HEK293 (cell line): ENCODE results near the gene EPO.

Source experiments
- CTCF ChIA-PET: fragments of 350-600 bp; formaldehyde crosslinking; extraction: SDS; loops from one replicate; lab custom pipeline; 2021; ENCODE audit warnings: antibody characterized with exemption; lab: Yijun Ruan, JAX
- POLR2A ChIA-PET: fragments of 300-600 bp; formaldehyde crosslinking; extraction: SDS; loops from one replicate; lab custom pipeline; 2020; ENCODE audit warnings: antibody characterized with exemption, inconsistent platforms; lab: Yijun Ruan, JAX
- H3K27ac ChIP-seq: fragments of 200-500 bp; sonication (Bioruptor generic); 2 replicates; pipeline ENCODE4 v1.5.1; 2014; ENCODE audit warnings: low read depth, low read length, control low read depth, inconsistent platforms; ENCODE audit errors: extremely low read depth
- H3K36me3 ChIP-seq, 2 experiments: fragments of 200-500 bp in 1 of 2; sonication (Bioruptor generic) in 1 of 2; 1 replicate in 1 of 2; 2 replicates in 1 of 2; pipeline ENCODE4 v1.5.1; 2014 to 2017; ENCODE audit warnings: inconsistent platforms in 2 of 2, low read length in 2 of 2; ENCODE audit not compliant: control insufficient read depth in 2 of 2, insufficient read depth in 1 of 2
- H3K4me1 ChIP-seq: fragments of 200-500 bp; sonication (Bioruptor generic); 2 replicates; pipeline ENCODE4 v1.5.1; 2014; ENCODE audit warnings: mild to moderate bottlenecking, low read length, inconsistent platforms; ENCODE audit not compliant: control insufficient read depth, insufficient read depth
- H3K4me3 ChIP-seq: 2 replicates; pipeline ENCODE4 v1.5.1; 2011; ENCODE audit warnings: low read depth, mild to moderate bottlenecking, control low read depth, low read length, moderate library complexity
- H3K9me3 ChIP-seq: fragments of 200-500 bp; sonication (Bioruptor generic); 2 replicates; pipeline ENCODE4 v1.5.1; 2014; ENCODE audit warnings: low read depth, low read length, inconsistent platforms; ENCODE audit not compliant: control insufficient read depth, insufficient read depth
- FEZF1 ChIP-seq: fragments of 450-650 bp; formaldehyde crosslinking; IDR thresholded peaks from 2 replicates; pipeline ENCODE4 v1.5.1; 2016; ENCODE audit warnings: missing biosample characterization, missing genetic modification characterization
- ZBTB48 ChIP-seq: fragments of 450-650 bp; formaldehyde crosslinking; IDR thresholded peaks from 2 replicates; pipeline ENCODE4 v1.5.1; 2016; ENCODE audit warnings: missing biosample characterization, missing genetic modification characterization
- ZBTB7A ChIP-seq: fragments of 450-650 bp; formaldehyde crosslinking; IDR thresholded peaks from 2 replicates; pipeline ENCODE4 v1.5.1; 2016; ENCODE audit warnings: low read depth, missing biosample characterization, missing genetic modification characterization
- ZFP3 ChIP-seq: fragments of 450-650 bp; formaldehyde crosslinking; IDR thresholded peaks from 2 replicates; pipeline ENCODE4 v1.5.1; 2016; ENCODE audit warnings: low read depth, missing biosample characterization, missing genetic modification characterization
- ZFP41 ChIP-seq: fragments of 450-650 bp; formaldehyde crosslinking; IDR thresholded peaks from 2 replicates; pipeline ENCODE4 v1.5.1; 2016; ENCODE audit warnings: missing biosample characterization, missing genetic modification characterization, borderline replicate concordance
- ZNF10 ChIP-seq: fragments of 450-650 bp; formaldehyde crosslinking; IDR thresholded peaks from 2 replicates; pipeline ENCODE4 v1.5.1; 2017; ENCODE audit warnings: missing biosample characterization, missing genetic modification characterization
- ZNF133 ChIP-seq: fragments of 450-650 bp; formaldehyde crosslinking; IDR thresholded peaks from 2 replicates; pipeline ENCODE4 v1.5.1; 2016; ENCODE audit warnings: missing biosample characterization, missing genetic modification characterization
- ZNF169 ChIP-seq: fragments of 450-650 bp; formaldehyde crosslinking; IDR thresholded peaks from 2 replicates; pipeline ENCODE4 v1.5.1; 2016; ENCODE audit warnings: missing biosample characterization, missing genetic modification characterization
- ZNF175 ChIP-seq: fragments of 450-650 bp; formaldehyde crosslinking; IDR thresholded peaks from 2 replicates; pipeline ENCODE4 v1.5.1; 2016; ENCODE audit warnings: missing biosample characterization, missing genetic modification characterization
- ZNF239 ChIP-seq: fragments of 450-650 bp; formaldehyde crosslinking; IDR thresholded peaks from 2 replicates; pipeline ENCODE4 v1.5.1; 2016; ENCODE audit warnings: missing biosample characterization, missing genetic modification characterization
- ZNF248 ChIP-seq: fragments of 450-650 bp; formaldehyde crosslinking; IDR thresholded peaks from 2 replicates; pipeline ENCODE4 v1.5.1; 2017; ENCODE audit warnings: missing biosample characterization, missing genetic modification characterization
- ZNF37A ChIP-seq: fragments of 450-650 bp; IDR thresholded peaks from 2 replicates; pipeline ENCODE4 v1.5.1; 2018; ENCODE audit warnings: missing biosample characterization, missing genetic modification characterization
- ZNF48 ChIP-seq: fragments of 450-650 bp; formaldehyde crosslinking; IDR thresholded peaks from 2 replicates; pipeline ENCODE4 v1.5.1; 2016; ENCODE audit warnings: missing biosample characterization, missing genetic modification characterization
- ZNF510 ChIP-seq: fragments of 450-650 bp; formaldehyde crosslinking; IDR thresholded peaks from 2 replicates; pipeline ENCODE4 v1.5.1; 2018; ENCODE audit warnings: mild to moderate bottlenecking, missing genetic modification characterization, missing biosample characterization; ENCODE audit not compliant: insufficient replicate concordance
- ZNF521 ChIP-seq: fragments of 450-650 bp; formaldehyde crosslinking; IDR thresholded peaks from 2 replicates; pipeline ENCODE4 v1.5.1; 2017; ENCODE audit warnings: missing biosample characterization, mild to moderate bottlenecking, missing genetic modification characterization
- ZNF621 ChIP-seq: fragments of 450-650 bp; formaldehyde crosslinking; IDR thresholded peaks from 2 replicates; pipeline ENCODE4 v1.5.1; 2017; ENCODE audit warnings: missing biosample characterization, missing genetic modification characterization
- ZNF654 ChIP-seq: fragments of 450-650 bp; formaldehyde crosslinking; IDR thresholded peaks from 2 replicates; pipeline ENCODE4 v1.5.1; 2016; ENCODE audit warnings: low read depth, missing biosample characterization, missing genetic modification characterization
- ZNF777 ChIP-seq: fragments of 450-650 bp; formaldehyde crosslinking; IDR thresholded peaks from 2 replicates; pipeline ENCODE4 v1.5.1; 2017; ENCODE audit warnings: missing biosample characterization, missing genetic modification characterization, borderline replicate concordance
- ZSCAN30 ChIP-seq: fragments of 450-650 bp; IDR thresholded peaks from 2 replicates; pipeline ENCODE4 v1.5.1; 2018; ENCODE audit warnings: missing biosample characterization, mild to moderate bottlenecking, missing genetic modification characterization, moderate library complexity
- TF ChIP-seq, protein P1 (sequence below): fragments of 450-650 bp; formaldehyde crosslinking; conservative IDR thresholded peaks from 2 replicates; pipeline ENCODE4 v1.5.1; 2016; ENCODE audit warnings: low read depth, missing biosample characterization, missing genetic modification characterization
- TF ChIP-seq, protein P2 (sequence below): fragments of 450-650 bp; formaldehyde crosslinking; conservative IDR thresholded peaks from 2 replicates; pipeline ENCODE4 v1.5.1; 2016; ENCODE audit warnings: low read depth, missing biosample characterization, missing genetic modification characterization
- TF ChIP-seq, protein P3 (sequence below): fragments of 450-650 bp; formaldehyde crosslinking; IDR thresholded peaks from 2 replicates; pipeline ENCODE4 v1.5.1; 2016; ENCODE audit warnings: missing biosample characterization, missing genetic modification characterization

EPO gene

DNA sequence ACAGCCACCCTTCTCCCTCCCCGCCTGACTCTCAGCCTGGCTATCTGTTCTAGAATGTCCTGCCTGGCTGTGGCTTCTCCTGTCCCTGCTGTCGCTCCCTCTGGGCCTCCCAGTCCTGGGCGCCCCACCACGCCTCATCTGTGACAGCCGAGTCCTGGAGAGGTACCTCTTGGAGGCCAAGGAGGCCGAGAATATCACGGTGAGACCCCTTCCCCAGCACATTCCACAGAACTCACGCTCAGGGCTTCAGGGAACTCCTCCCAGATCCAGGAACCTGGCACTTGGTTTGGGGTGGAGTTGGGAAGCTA is 1.2 kb downstream of the EPO start:
- no peaks in the 10 kb centered on the region for H3K36me3 ChIP-seq
- TF ChIP-seq ZNF248 (tag by site-specific recombination) (no peak), ZNF521 (tag by site-specific recombination) (no peak), ZNF169 (no peak), ZNF48 (tag by site-specific recombination) (no peak), ZNF37A (tag by site-specific recombination) (no peak), ZFP3 (tag by site-specific recombination) (no peak), ZNF654 (no peak)
- ChIA-PET POLR2A (interaction anchor here (1.2 kb wide), 1 partner anchor 16 kb away, joined by 5 read pairs; the partner anchor contains the start of gene POP7), CTCF (interaction anchor here (0.6 to 10.1 kb wide), 2 partner anchors 8 to 15 kb away, joined by 5 to 100 read pairs; partner anchors contain the start of gene POP7)
- H3K9me3 ChIP-seq: no peaks in the 10 kb centered on the region
- H3K4me3 ChIP-seq: no peak overlapping the region
- H3K4me1 ChIP-seq: no peaks in the 10 kb centered on the region
- no peak overlapping the region for H3K27ac ChIP-seq

DNA sequence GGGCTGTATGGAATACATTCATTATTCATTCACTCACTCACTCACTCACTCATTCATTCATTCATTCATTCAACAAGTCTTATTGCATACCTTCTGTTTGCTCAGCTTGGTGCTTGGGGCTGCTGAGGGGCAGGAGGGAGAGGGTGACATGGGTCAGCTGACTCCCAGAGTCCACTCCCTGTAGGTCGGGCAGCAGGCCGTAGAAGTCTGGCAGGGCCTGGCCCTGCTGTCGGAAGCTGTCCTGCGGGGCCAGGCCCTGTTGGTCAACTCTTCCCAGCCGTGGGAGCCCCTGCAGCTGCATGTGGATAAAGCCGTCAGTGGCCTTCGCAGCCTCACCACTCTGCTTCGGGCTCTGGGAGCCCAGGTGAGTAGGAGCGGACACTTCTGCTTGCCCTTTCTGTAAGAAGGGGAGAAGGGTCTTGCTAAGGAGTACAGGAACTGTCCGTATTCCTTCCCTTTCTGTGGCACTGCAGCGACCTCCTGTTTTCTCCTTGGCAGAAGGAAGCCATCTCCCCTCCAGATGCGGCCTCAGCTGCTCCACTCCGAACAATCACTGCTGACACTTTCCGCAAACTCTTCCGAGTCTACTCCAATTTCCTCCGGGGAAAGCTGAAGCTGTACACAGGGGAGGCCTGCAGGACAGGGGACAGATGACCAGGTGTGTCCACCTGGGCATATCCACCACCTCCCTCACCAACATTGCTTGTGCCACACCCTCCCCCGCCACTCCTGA is 2.4 kb downstream of the EPO start:
- POLR2A ChIA-PET: interaction anchor here (0.5 to 2.2 kb wide), 2 partner anchors 8 to 17 kb away, joined by 3 to 8 read pairs; partner anchors contain the start of gene POP7
- CTCF ChIA-PET: interaction anchor here (1.0 to 10.1 kb wide), 2 partner anchors 16 to 24 kb away, joined by 3 to 100 read pairs; partner anchors contain the start of gene POP7
- H3K27ac ChIP-seq: no peak overlapping the region
- H3K4me3 ChIP-seq: no peak overlapping the region
- no peaks in the 10 kb centered on the region for H3K9me3 ChIP-seq
- no peaks in the 10 kb centered on the region for H3K36me3 ChIP-seq
- no peaks in the 10 kb centered on the region for H3K4me1 ChIP-seq
- TF ChIP-seq ZSCAN30 (no peak), ZNF133 (tag by site-specific recombination) (no peak), ZNF239 (tag by site-specific recombination) (no peak), ZBTB48 (tag by site-specific recombination) (no peak), ZNF621 (tag by site-specific recombination) (no peak), ZFP41 (no peak)
- TF ChIP-seq, protein P1, sequence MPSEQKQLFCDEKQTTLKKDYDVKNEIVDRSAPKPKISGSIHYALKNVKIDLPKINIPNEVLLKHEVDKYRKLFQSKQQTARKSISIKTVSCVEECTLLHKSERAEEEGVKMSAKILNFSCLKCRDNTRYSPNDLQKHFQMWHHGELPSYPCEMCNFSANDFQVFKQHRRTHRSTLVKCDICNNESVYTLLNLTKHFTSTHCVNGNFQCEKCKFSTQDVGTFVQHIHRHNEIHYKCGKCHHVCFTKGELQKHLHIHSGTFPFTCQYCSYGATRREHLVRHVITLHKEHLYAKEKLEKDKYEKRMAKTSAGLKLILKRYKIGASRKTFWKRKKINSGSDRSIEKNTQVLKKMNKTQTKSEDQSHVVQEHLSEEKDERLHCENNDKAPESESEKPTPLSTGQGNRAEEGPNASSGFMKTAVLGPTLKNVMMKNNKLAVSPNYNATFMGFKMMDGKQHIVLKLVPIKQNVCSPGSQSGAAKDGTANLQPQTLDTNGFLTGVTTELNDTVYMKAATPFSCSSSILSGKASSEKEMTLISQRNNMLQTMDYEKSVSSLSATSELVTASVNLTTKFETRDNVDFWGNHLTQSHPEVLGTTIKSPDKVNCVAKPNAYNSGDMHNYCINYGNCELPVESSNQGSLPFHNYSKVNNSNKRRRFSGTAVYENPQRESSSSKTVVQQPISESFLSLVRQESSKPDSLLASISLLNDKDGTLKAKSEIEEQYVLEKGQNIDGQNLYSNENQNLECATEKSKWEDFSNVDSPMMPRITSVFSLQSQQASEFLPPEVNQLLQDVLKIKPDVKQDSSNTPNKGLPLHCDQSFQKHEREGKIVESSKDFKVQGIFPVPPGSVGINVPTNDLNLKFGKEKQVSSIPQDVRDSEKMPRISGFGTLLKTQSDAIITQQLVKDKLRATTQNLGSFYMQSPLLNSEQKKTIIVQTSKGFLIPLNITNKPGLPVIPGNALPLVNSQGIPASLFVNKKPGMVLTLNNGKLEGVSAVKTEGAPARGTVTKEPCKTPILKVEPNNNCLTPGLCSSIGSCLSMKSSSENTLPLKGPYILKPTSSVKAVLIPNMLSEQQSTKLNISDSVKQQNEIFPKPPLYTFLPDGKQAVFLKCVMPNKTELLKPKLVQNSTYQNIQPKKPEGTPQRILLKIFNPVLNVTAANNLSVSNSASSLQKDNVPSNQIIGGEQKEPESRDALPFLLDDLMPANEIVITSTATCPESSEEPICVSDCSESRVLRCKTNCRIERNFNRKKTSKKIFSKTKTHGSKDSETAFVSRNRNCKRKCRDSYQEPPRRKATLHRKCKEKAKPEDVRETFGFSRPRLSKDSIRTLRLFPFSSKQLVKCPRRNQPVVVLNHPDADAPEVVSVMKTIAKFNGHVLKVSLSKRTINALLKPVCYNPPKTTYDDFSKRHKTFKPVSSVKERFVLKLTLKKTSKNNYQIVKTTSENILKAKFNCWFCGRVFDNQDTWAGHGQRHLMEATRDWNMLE: no peak

DNA sequence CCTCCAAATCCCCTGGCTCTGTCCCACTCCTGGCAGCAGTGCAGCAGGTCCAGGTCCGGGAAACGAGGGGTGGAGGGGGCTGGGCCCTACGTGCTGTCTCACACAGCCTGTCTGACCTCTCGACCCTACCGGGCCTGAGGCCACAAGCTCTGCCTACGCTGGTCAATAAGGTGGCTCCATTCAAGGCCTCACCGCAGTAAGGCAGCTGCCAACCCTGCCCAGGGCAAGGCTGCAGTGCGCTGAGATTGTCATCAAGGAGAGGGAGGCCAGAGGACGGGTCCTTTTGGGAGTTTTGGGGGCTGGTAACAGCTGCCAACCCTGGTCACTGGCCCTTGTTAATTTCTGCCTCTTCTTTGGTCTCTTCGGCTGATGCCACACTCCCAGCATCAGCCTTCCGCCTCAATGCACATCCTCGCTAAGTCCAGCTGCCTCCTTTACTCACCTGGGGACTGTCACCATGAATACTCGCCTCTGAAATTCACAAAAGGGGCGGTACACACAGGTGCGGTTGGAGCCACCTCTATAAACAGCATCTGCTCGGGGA is 3.5 kb downstream of the EPO start:
- Histone ChIP-seq H3K9me3 (no peaks in the 10 kb centered on the region), H3K27ac (no peak overlapping the region), H3K36me3 (no peaks in the 10 kb centered on the region), H3K4me3 (no peak overlapping the region), H3K4me1 (no peaks in the 10 kb centered on the region)
- ChIA-PET CTCF (interaction anchor here (1.0 to 10.1 kb wide), 2 partner anchors 17 to 25 kb away, joined by 3 to 100 read pairs; partner anchors contain the start of gene POP7), POLR2A (interaction anchor here (2.2 kb wide), 1 partner anchor 18 kb away, joined by 8 read pairs; the partner anchor contains the start of gene POP7)
- TF ChIP-seq, protein P2, sequence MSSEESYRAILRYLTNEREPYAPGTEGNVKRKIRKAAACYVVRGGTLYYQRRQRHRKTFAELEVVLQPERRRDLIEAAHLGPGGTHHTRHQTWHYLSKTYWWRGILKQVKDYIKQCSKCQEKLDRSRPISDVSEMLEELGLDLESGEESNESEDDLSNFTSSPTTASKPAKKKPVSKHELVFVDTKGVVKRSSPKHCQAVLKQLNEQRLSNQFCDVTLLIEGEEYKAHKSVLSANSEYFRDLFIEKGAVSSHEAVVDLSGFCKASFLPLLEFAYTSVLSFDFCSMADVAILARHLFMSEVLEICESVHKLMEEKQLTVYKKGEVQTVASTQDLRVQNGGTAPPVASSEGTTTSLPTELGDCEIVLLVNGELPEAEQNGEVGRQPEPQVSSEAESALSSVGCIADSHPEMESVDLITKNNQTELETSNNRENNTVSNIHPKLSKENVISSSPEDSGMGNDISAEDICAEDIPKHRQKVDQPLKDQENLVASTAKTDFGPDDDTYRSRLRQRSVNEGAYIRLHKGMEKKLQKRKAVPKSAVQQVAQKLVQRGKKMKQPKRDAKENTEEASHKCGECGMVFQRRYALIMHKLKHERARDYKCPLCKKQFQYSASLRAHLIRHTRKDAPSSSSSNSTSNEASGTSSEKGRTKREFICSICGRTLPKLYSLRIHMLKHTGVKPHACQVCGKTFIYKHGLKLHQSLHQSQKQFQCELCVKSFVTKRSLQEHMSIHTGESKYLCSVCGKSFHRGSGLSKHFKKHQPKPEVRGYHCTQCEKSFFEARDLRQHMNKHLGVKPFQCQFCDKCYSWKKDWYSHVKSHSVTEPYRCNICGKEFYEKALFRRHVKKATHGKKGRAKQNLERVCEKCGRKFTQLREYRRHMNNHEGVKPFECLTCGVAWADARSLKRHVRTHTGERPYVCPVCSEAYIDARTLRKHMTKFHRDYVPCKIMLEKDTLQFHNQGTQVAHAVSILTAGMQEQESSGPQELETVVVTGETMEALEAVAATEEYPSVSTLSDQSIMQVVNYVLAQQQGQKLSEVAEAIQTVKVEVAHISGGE: no peak
- TF ChIP-seq ZNF777 (no peak), ZBTB7A (tag by site-specific recombination) (no peak), ZNF510 (no peak), ZNF175 (tag by site-specific recombination) (no peak), FEZF1 (no peak), ZNF10 (no peak)
- TF ChIP-seq, protein P3, sequence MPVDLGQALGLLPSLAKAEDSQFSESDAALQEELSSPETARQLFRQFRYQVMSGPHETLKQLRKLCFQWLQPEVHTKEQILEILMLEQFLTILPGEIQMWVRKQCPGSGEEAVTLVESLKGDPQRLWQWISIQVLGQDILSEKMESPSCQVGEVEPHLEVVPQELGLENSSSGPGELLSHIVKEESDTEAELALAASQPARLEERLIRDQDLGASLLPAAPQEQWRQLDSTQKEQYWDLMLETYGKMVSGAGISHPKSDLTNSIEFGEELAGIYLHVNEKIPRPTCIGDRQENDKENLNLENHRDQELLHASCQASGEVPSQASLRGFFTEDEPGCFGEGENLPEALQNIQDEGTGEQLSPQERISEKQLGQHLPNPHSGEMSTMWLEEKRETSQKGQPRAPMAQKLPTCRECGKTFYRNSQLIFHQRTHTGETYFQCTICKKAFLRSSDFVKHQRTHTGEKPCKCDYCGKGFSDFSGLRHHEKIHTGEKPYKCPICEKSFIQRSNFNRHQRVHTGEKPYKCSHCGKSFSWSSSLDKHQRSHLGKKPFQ (tag by site-specific recombination): no peak
